Esophagus squamous epithelium (tissue), 5 donors: ENCODE measurements around the gene TTC3. TPM values are rescaled to one million over a fixed set of nuclear protein-coding genes. Genes with fewer than 3 reads are reported as not detected.

Source experiments
- DNase-seq: peaks from one replicate; lab custom pipeline; 2025; lab: John Stamatoyannopoulos, UW
- H3K27ac ChIP-seq, 4 donors: fragments of 200-600 bp; sonication (generic); one replicate each; pipeline ENCODE4 v1.5.1; 2016 to 2019; ENCODE audit warnings: mild to moderate bottlenecking in 1 of 4
- H3K27me3 ChIP-seq, 4 donors: fragments of 200-600 bp; sonication (generic); 1 replicate in 3 of 4; 2 replicates in 1 of 4; pipeline versions ENCODE4 v1.5.1 to v1.6.0; 2017 to 2021; ENCODE audit warnings: antibody characterized with exemption in 1 of 4
- H3K36me3 ChIP-seq, 3 donors: fragments of 200-600 bp; sonication (generic); one replicate each; pipeline ENCODE4 v1.5.1; 2016 to 2019
- H3K4me1 ChIP-seq, 3 donors: fragments of 200-600 bp; sonication (generic); one replicate each; pipeline ENCODE4 v1.5.1; 2017 to 2019
- H3K4me3 ChIP-seq, 4 donors: fragments of 200-600 bp; sonication (generic); 1 replicate in 3 of 4; 2 replicates in 1 of 4; pipeline ENCODE4 v1.5.1; 2016 to 2019; ENCODE audit warnings: mild to moderate bottlenecking in 2 of 4, moderate library complexity in 1 of 4
- H3K9me3 ChIP-seq, 3 donors: fragments of 200-600 bp; sonication (generic); one replicate each; pipeline ENCODE4 v1.5.1; 2016 to 2019
- POLR2A ChIP-seq, 4 donors: fragments of 450-650 bp; IDR thresholded peaks; one replicate each; pipeline ENCODE4 v1.6.1; 2017; ENCODE audit warnings: antibody characterized with exemption in 4 of 4, mild to moderate bottlenecking in 4 of 4, moderate library complexity in 3 of 4
- WGBS, 2 donors: methylation state at CpG; one replicate each; pipeline ENCODE4 v1.1.5; 2018; 5-methylcytosine and 5-hydroxymethylcytosine counted together
- intact Hi-C: fragments of 100-400 bp; cut with DNase I; formaldehyde crosslinking; loops from one replicate; pipeline ENCODE4 v1.15.0; 2022
- total RNA-seq, 4 donors: library from RNA; depleted of rRNA; stranded (reverse); fragments of >200 nt; gene quantifications; one replicate each; pipeline ENCODE4 v1.1.0, GENCODE V29; 2016
- TF ChIP-seq, protein P1 (sequence below), 6 experiments: fragments of 450-650 bp in 4 of 6; fragments of 200-600 bp in 2 of 6; sonication (generic) in 2 of 6; IDR thresholded peaks; one replicate each; pipeline ENCODE4 v1.5.1; 2016 to 2019; ENCODE audit warnings: antibody characterized with exemption in 6 of 6, mild to moderate bottlenecking in 4 of 6, moderate library complexity in 4 of 6
- donor health status: DM: yes; HTN: yes; CAD: no.

TTC3 gene
- total RNA-seq, 4 donors from 2014 or later = 41.2 to 80.1 (median 64.1) TPM

DNA sequence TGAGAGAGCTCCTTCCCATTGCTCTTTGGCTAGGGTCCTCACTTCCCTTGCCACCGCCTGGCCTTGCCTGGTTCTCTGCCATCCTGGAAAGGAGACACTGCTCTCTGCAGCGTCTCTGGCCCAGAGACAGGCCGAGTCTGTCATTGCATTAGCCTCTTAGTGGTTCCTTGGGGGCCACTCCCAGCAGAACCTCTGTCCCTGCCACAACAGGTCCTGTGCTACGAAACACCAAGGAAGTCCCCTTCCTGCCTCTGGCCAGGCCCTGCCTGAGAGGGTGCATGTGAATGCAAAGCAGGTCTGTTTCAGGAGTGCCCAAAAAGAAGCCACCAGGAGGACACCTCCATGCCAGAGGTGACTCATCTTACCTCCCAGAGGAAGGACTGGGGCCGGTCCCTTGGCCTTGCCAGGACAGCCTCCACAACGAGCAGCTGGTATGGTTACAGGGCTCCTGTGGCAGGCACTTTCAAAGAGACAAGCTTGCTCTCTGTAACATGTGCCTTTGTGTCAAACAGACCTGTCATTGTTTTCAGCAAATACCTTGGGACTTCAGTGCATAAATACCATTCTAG lies 134.5 kb downstream of the TTC3 start:
- Histone ChIP-seq H3K27ac (peak overlapping the region in 3 of 4 donors; percentile 24 to 37 (median 25)), H3K9me3 (no peaks in the 10 kb centered on the region), H3K4me1 (peaks cover 0 to 18% (median 6%) of the 10 kb centered on the region in 3 donors), H3K27me3 (no peaks in the 10 kb centered on the region), H3K4me3 (peak overlapping the region in 1 of 4 donors; percentile 7), H3K36me3 (peaks cover 0 to 10% (median 0%) of the 10 kb centered on the region in 3 donors)
- TF ChIP-seq, protein P1, sequence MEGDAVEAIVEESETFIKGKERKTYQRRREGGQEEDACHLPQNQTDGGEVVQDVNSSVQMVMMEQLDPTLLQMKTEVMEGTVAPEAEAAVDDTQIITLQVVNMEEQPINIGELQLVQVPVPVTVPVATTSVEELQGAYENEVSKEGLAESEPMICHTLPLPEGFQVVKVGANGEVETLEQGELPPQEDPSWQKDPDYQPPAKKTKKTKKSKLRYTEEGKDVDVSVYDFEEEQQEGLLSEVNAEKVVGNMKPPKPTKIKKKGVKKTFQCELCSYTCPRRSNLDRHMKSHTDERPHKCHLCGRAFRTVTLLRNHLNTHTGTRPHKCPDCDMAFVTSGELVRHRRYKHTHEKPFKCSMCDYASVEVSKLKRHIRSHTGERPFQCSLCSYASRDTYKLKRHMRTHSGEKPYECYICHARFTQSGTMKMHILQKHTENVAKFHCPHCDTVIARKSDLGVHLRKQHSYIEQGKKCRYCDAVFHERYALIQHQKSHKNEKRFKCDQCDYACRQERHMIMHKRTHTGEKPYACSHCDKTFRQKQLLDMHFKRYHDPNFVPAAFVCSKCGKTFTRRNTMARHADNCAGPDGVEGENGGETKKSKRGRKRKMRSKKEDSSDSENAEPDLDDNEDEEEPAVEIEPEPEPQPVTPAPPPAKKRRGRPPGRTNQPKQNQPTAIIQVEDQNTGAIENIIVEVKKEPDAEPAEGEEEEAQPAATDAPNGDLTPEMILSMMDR (IDR thresholded peaks at IDR 0.05) = no peak
- no peak for TF ChIP-seq POLR2A (IDR thresholded peaks at IDR 0.05)
- intact Hi-C loops = no loop called here
- WGBS, 2 donors = 42 to 60% methylated on average over 1 to 6 of the region's 6 CpGs
- DNase-seq = no peak

DNA sequence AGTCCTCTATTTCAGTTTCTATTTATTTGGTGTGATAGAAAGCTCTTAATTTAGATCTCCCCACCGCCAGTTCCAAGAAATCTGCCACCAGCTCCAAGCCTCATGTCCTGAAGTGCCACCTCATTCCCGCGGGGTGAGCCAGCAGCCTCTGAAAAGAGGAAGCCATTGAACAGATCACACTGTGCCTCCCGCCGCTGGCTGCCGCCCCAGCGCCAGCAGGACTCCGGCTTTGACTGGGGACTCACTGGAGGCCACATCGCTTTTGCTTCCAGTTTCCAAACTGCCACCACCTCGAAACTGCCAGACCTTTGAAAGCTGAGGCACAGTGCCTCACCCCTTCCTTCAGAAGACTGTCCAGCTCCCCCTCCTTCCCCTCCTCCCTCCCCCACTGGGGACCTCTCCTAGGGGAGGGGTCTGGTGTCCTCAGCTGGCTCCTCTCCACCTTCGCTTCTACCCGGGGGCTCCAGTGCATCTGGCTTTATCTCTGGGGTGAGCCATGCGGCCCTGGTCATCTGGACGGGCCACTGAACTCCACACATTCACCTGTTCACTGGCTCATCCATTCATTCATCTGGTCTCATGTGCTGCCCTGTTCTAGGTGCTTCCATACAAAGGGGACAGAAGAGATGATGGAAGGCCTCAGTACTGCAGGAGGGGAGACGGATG lies 135.1 kb downstream of the TTC3 start:
- Histone ChIP-seq H3K4me3 (peak overlapping the region in 2 of 4 donors; percentile 7 to 39), H3K27ac (peak overlapping the region in 3 of 4 donors; percentile 24 to 47 (median 25)), H3K27me3 (no peaks in the 10 kb centered on the region), H3K9me3 (no peaks in the 10 kb centered on the region), H3K4me1 (peaks cover 0 to 18% (median 6%) of the 10 kb centered on the region in 3 donors), H3K36me3 (peaks cover 0 to 3% (median 0%) of the 10 kb centered on the region in 3 donors)
- TF ChIP-seq, protein P1 (IDR thresholded peaks at IDR 0.05) = no peak
- no peak for TF ChIP-seq POLR2A (IDR thresholded peaks at IDR 0.05)
- DNase-seq = no peak
- 31 to 46% methylated on average over 15 of the region's 15 CpGs for WGBS, 2 donors
- intact Hi-C loops = no loop called here

DNA sequence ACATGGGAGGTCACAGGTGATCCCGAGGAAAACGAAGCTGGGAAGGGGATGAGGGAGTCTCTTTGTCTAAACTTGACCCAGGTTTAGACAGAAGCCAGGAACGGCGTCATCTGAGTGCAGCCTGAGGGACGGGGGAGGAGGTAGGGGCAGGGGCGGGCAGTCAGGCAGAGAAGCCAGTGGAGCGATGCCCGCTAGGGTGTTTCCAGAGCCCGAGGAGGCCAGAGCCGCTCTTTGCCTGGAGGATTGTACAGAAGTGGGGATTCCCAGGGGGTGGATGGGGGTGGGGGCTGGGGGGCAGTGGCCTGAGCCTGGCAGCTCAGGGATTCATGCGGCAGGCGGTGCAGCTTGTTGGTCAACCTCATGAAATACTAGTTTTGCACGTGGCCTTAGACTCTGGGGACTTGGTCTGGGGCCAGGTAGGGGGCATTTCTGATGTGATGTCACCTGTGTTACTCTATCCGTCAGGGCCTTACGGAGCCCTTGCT lies 135.7 kb downstream of the TTC3 start:
- Histone ChIP-seq H3K36me3 (no peaks in the 10 kb centered on the region), H3K9me3 (no peaks in the 10 kb centered on the region), H3K4me3 (no peak overlapping the region), H3K27me3 (no peaks in the 10 kb centered on the region), H3K27ac (no peak overlapping the region), H3K4me1 (peaks cover 0 to 18% (median 6%) of the 10 kb centered on the region in 3 donors)
- no peak for DNase-seq
- no peak for TF ChIP-seq POLR2A (IDR thresholded peaks at IDR 0.05)
- TF ChIP-seq, protein P1 (IDR thresholded peaks at IDR 0.05) = no peak
- intact Hi-C loops = no loop called here
- WGBS, 2 donors = 67 to 77% methylated on average over 9 to 14 of the region's 15 CpGs

DNA sequence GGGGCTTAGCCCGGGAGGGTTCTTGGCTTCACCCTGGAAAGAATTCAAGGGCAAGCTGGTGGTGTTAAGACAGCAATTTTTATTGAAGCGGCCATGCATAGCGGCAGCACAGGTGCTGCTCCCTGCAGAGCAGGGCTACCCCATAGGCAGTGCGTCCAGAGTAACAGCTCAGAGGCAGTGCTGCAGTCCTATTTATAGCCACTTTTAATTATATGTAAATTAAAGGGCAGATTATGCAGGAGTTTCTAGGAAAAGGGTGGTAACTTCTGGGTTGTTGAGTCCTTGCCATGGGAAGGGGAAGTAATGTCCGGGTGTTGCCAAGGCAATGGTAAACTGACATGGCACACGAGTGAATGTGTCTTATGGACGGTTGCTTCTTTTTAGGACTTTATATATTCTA lies 137.1 kb downstream of the TTC3 start:
- TF ChIP-seq, protein P1 (IDR thresholded peaks at IDR 0.05) = no peak
- TF ChIP-seq POLR2A (IDR thresholded peaks at IDR 0.05) = no peak
- no peaks in the 10 kb centered on the region for H3K9me3 ChIP-seq
- no peak overlapping the region for H3K27ac ChIP-seq
- DNase-seq = no peak
- WGBS, 2 donors = 79 to 81% methylated on average over 3 to 7 of the region's 7 CpGs
- intact Hi-C loops = no loop called here
- H3K27me3 ChIP-seq = no peaks in the 10 kb centered on the region
- no peak overlapping the region for H3K4me3 ChIP-seq
- no peaks in the 10 kb centered on the region for H3K36me3 ChIP-seq
- H3K4me1 ChIP-seq = peaks cover 0 to 18% (median 6%) of the 10 kb centered on the region in 3 donors

DNA sequence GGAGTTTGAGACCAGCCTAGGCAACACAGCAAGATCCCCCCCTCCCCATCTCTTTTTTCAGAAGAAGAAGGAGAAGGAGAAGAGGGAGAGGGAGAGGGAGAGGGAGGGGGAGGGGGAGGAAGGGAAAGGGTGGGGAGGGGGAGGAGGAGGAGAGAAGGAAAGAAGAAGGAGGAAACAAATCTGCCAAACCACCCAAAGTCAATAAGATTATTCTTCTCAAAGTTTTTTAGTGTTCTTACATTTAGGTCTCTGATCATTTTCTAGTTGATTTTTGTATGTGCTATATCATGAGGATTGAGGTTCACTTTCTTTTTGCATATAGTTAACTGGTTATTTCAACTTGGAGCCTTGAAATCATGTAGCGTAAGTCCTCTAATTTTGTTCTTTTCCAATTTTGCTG lies 137.7 kb downstream of the TTC3 start:
- Histone ChIP-seq H3K4me1 (peaks cover 0 to 18% (median 6%) of the 10 kb centered on the region in 3 donors), H3K4me3 (no peak overlapping the region), H3K27ac (no peak overlapping the region), H3K9me3 (no peaks in the 10 kb centered on the region), H3K27me3 (no peaks in the 10 kb centered on the region), H3K36me3 (no peaks in the 10 kb centered on the region)
- DNase-seq = no peak
- TF ChIP-seq POLR2A (IDR thresholded peaks at IDR 0.05) = no peak
- TF ChIP-seq, protein P1 (IDR thresholded peaks at IDR 0.05) = no peak
- intact Hi-C loops = no loop called here
- WGBS, 2 donors = 93 to 100% methylated on average over 1 of the region's 1 CpG
